HG02943 (cell line): ENCODE data around the gene POLR1D.
"Not testable (repeated sequence)": the region's sequence is repeated elsewhere in the genome, so short reads cannot be mapped to it uniquely, and the experiment has no call there.

Experiments
- ATAC-seq: cut with Tn5 transposase; IDR thresholded peaks from one replicate; pipeline ENCODE4 v1.9.1; 2021; ENCODE audit warnings: mild to moderate bottlenecking, low read depth, moderate library complexity; ENCODE audit not compliant: unreplicated experiment

Gene POLR1D

GRCh38 chr13:27613628-27614027 is 8.1 kb upstream of the POLR1D start:
- no peak for ATAC-seq

- no peak for ATAC-seq
Measured at GRCh38 chr13:27617881-27618321, 3.8 kb upstream of the POLR1D start.

GRCh38 chr13:27619093-27619727 is 2.5 kb upstream of the POLR1D start:
- no peak for ATAC-seq

GRCh38 chr13:27619728-27620376 is 1.8 kb upstream of the POLR1D start:
- peak; percentile 35 for ATAC-seq

GRCh38 chr13:27620377-27621115 is 1.1 kb upstream of the POLR1D start, which contains the start of gene LNX2:
Gene LNX2, minus strand, starts transcription at chr13:27620529. Its CDS starts 38,826 bp downstream, at chr13:27581703.
- peak; percentile 89 for ATAC-seq

- ATAC-seq = no peak
Measured at GRCh38 chr13:27621116-27621365, 651 bp upstream of the POLR1D start.

- ATAC-seq = no peak
Measured at GRCh38 chr13:27622102-27622820, 569 bp downstream of the POLR1D start.

GRCh38 chr13:27622881-27623280 is 1.2 kb downstream of the POLR1D start:
- no peak for ATAC-seq

- ATAC-seq = no peak
Measured at GRCh38 chr13:27624071-27624470, 2.4 kb downstream of the POLR1D start.

- ATAC-seq = no peak
Measured at GRCh38 chr13:27625839-27626238, 4.1 kb downstream of the POLR1D start.

GRCh38 chr13:27627380-27627779 is 5.7 kb downstream of the POLR1D start:
- ATAC-seq = no peak

- no peak for ATAC-seq
Measured at GRCh38 chr13:27628081-27628480, 6.4 kb downstream of the POLR1D start.

- not testable (repeated sequence) for ATAC-seq
Measured at GRCh38 chr13:27628766-27629165, 7.1 kb downstream of the POLR1D start.

GRCh38 chr13:27631156-27631555 is 9.5 kb downstream of the POLR1D start:
- no peak for ATAC-seq

GRCh38 chr13:27631665-27632064 is 10.0 kb downstream of the POLR1D start:
- no peak for ATAC-seq

GRCh38 chr13:27632214-27632613 is 10.5 kb downstream of the POLR1D start:
- ATAC-seq = no peak

- ATAC-seq = no peak
Measured at GRCh38 chr13:27632648-27633047, 11.0 kb downstream of the POLR1D start.

- no peak for ATAC-seq
Measured at GRCh38 chr13:27634231-27634630, 12.5 kb downstream of the POLR1D start.

GRCh38 chr13:27634791-27635190 is 13.1 kb downstream of the POLR1D start:
- ATAC-seq = no peak

GRCh38 chr13:27635266-27635665 is 13.6 kb downstream of the POLR1D start:
- ATAC-seq = no peak
